PC-3 (cell line): ENCODE data around the gene GRIPAP1. TPM values are rescaled to one million over a fixed set of nuclear protein-coding genes. Genes with fewer than 3 reads are reported as not detected.

Experiments
- ATAC-seq: fragments of 200-7000 bp; cut with Tn5 transposase; 2 replicates; pipeline ENCODE4 v1.9.1; 2020; ENCODE audit warnings: mild to moderate bottlenecking, moderate library complexity
- BruUV-seq: library from RNA; stranded (reverse); fragments of 400-500 nt; replicated peaks from 2 replicates; lab custom pipeline; 2021; lab: Mats Ljungman, UMichigan
- CTCF ChIA-PET: fragments of 300-600 bp; sonication (Branson Sonifier 250); formaldehyde crosslinking; loops from one replicate; lab custom pipeline; 2022; ENCODE audit warnings: antibody characterized with exemption; lab: Charles Lee
- POLR2A ChIA-PET: fragments of 300-600 bp; sonication (Branson Sonifier 250); formaldehyde crosslinking; loops from one replicate; lab custom pipeline; 2022; ENCODE audit warnings: antibody characterized with exemption; ENCODE audit not compliant: unreplicated experiment; lab: Charles Lee
- DNase-seq: peaks from one replicate; pipeline ENCODE4 v3.0.0-alpha.2; 2015
- H2AFZ ChIP-seq: fragments of 300-600 bp; sonication (generic); 2 replicates; pipeline ENCODE4 v1.6.0; 2016; ENCODE audit warnings: antibody characterized with exemption, low read length
- H3F3A ChIP-seq: fragments of 300-600 bp; sonication (generic); one replicate; pipeline ENCODE4 v1.6.0; 2017; ENCODE audit warnings: antibody characterized with exemption, low read length, control low read depth, mild to moderate bottlenecking; ENCODE audit not compliant: unreplicated experiment
- H3K27ac ChIP-seq: fragments of 300-600 bp; sonication (generic); 2 replicates; pipeline ENCODE4 v1.5.1; 2016; ENCODE audit warnings: mild to moderate bottlenecking, low read length
- H3K27me3 ChIP-seq: fragments of 300-600 bp; sonication (generic); 2 replicates; pipeline ENCODE4 v1.6.1; 2016; ENCODE audit warnings: low read length, mixed read lengths
- H3K36me3 ChIP-seq: fragments of 300-600 bp; sonication (generic); 2 replicates; pipeline ENCODE4 v1.6.1; 2016; ENCODE audit warnings: low read depth, mixed run types, low read length, mixed read lengths
- H3K4me1 ChIP-seq: fragments of 300-600 bp; sonication (generic); 2 replicates; pipeline ENCODE4 v1.5.1; 2016; ENCODE audit warnings: low read length; ENCODE audit not compliant: insufficient read depth
- H3K4me2 ChIP-seq: fragments of 300-600 bp; sonication (generic); 2 replicates; pipeline ENCODE4 v1.6.0; 2016; ENCODE audit warnings: low read length
- H3K4me3 ChIP-seq: fragments of 300-600 bp; sonication (generic); 2 replicates; pipeline ENCODE4 v1.5.1; 2016; ENCODE audit warnings: mild to moderate bottlenecking, low read length, mixed read lengths
- H3K79me2 ChIP-seq: fragments of 300-600 bp; sonication (generic); 2 replicates; pipeline ENCODE4 v1.6.1; 2017; ENCODE audit warnings: low read length, mixed read lengths
- H3K9ac ChIP-seq: fragments of 300-600 bp; sonication (generic); 2 replicates; pipeline ENCODE4 v1.6.0; 2016; ENCODE audit warnings: mild to moderate bottlenecking, low read length
- H3K9me2 ChIP-seq: fragments of 300-600 bp; sonication (generic); replicated peaks from 2 replicates; pipeline ENCODE4 v1.6.1; 2016; ENCODE audit warnings: mixed run types, low read length, mixed read lengths
- H3K9me3 ChIP-seq: fragments of 300-600 bp; sonication (generic); 2 replicates; pipeline ENCODE4 v1.6.1; 2016; ENCODE audit warnings: low read length, mixed read lengths
- H4K20me1 ChIP-seq: fragments of 300-600 bp; sonication (generic); 2 replicates; pipeline ENCODE4 v1.6.1; 2016; ENCODE audit warnings: low read length, mixed read lengths
- CTCF ChIP-seq: fragments of 300-600 bp; sonication (generic); conservative IDR thresholded peaks from 2 replicates; pipeline ENCODE4 v1.5.1; 2017; ENCODE audit warnings: antibody characterized with exemption, low read depth, mild to moderate bottlenecking, low read length
- EZH2 ChIP-seq: fragments of 300-600 bp; sonication (generic); IDR thresholded peaks from one replicate; pipeline ENCODE4 v1.6.1; 2017; ENCODE audit warnings: antibody characterized with exemption, mild to moderate bottlenecking, low read length; ENCODE audit not compliant: unreplicated experiment
- EZH2phosphoT487 ChIP-seq: fragments of 300-600 bp; sonication (generic); IDR thresholded peaks from 2 replicates; pipeline ENCODE4 v1.6.1; 2018; ENCODE audit warnings: mild to moderate bottlenecking, antibody characterized with exemption, low read length, borderline replicate concordance
- intact Hi-C: fragments of 100-400 bp; cut with micrococcal nuclease; formaldehyde crosslinking; loops from 2 replicates; pipeline ENCODE4 v1.9.0; 2023
- total RNA-seq: library from RNA; depleted of rRNA; stranded (reverse); fragments of >200 nt; gene quantifications from 2 replicates; pipeline ENCODE4 v1.2.3, GENCODE V29; 2014

Gene GRIPAP1
- total RNA-seq, 1 experiment from 2014 or later, result 31.1 TPM

GRCh38 chrX:48961585-48962091 is 40.4 kb downstream of the GRIPAP1 start:
- Histone ChIP-seq H3F3A (no peaks in the 10 kb centered on the region), H3K79me2 (peaks cover 5% of the 10 kb centered on the region), H2AFZ (no peak overlapping the region), H3K27me3 (no peaks in the 10 kb centered on the region), H3K9ac (no peak overlapping the region), H3K9me2 (no peaks in the 10 kb centered on the region), H3K27ac (no peak overlapping the region), H3K36me3 (no peaks in the 10 kb centered on the region), H4K20me1 (no peaks in the 10 kb centered on the region), H3K4me1 (peaks cover 9% of the 10 kb centered on the region), H3K4me3 (no peak overlapping the region), H3K4me2 (no peak overlapping the region), H3K9me3 (no peaks in the 10 kb centered on the region)
- no peak for TF ChIP-seq EZH2
- no peak for TF ChIP-seq EZH2phosphoT487
- no peak for TF ChIP-seq CTCF
- no peak for DNase-seq
- CTCF ChIA-PET, result no interaction called here
- BruUV-seq, result no TSS peak
- POLR2A ChIA-PET, result no interaction called here
- intact Hi-C loops, result no loop called here
- ATAC-seq, result no peak

GRCh38 chrX:48960291-48960690 is 41.8 kb downstream of the GRIPAP1 start:
- no peaks in the 10 kb centered on the region for H4K20me1 ChIP-seq

More at GRCh38 chrX:48960291-48960690, 41.8 kb downstream of the GRIPAP1 start:
- Histone ChIP-seq H3K4me1 (peaks cover 19% of the 10 kb centered on the region), H3K9ac (no peak overlapping the region), H3F3A (no peaks in the 10 kb centered on the region), H3K27me3 (no peaks in the 10 kb centered on the region), H3K9me3 (no peaks in the 10 kb centered on the region), H3K27ac (no peak overlapping the region), H3K9me2 (no peaks in the 10 kb centered on the region), H3K79me2 (peaks cover 19% of the 10 kb centered on the region), H3K4me3 (no peak overlapping the region), H2AFZ (no peak overlapping the region), H3K36me3 (no peaks in the 10 kb centered on the region), H3K4me2 (no peak overlapping the region)
- no TSS peak for BruUV-seq
- ATAC-seq (no peak), DNase-seq (no peak)
- CTCF ChIA-PET, result no interaction called here
- intact Hi-C loops, result no loop called here
- POLR2A ChIA-PET, result no interaction called here
- TF ChIP-seq EZH2phosphoT487, result no peak
- no peak for TF ChIP-seq CTCF
- TF ChIP-seq EZH2, result no peak
